Measurements from ENCODE around the gene ROBO2. TPM values are rescaled to one million over a fixed set of nuclear protein-coding genes. Genes with fewer than 3 reads are reported as not detected.

ROBO2 gene
- total and polyA plus RNA-seq, 12 donors: 0.04 to 3.5 (median 0.34) TPM; not detected in 3

- no peak for TF ChIP-seq CTCF (IDR thresholded peaks at IDR 0.05)
- no peak overlapping the region for H3K4me3 ChIP-seq
- DNase-seq: no peak
- peaks cover 0 to under 1% (median 0%) of the 10 kb centered on the region in 11 donors for H3K9me3 ChIP-seq
- no peaks in the 10 kb centered on the region for H3K4me1 ChIP-seq
- no peak for ATAC-seq
- intact Hi-C loops (cut with DNase I): no loop called here
- H3K27ac ChIP-seq: no peak overlapping the region
- H3K36me3 ChIP-seq: no peaks in the 10 kb centered on the region
- 90 to 94% methylated on average over 5 of the region's 5 CpGs for WGBS, 2 donors
- peaks cover 0 to 2% (median 0%) of the 10 kb centered on the region in 7 donors for H3K27me3 ChIP-seq
Observed at GRCh38 chr3:77051591-77051990, 11.7 kb downstream of the ROBO2 start.

- Histone ChIP-seq H3K27me3 (no peaks in the 10 kb centered on the region), H3K4me3 (no peak overlapping the region), H3K36me3 (no peaks in the 10 kb centered on the region), H3K9me3 (peaks cover 0 to 5% (median 0%) of the 10 kb centered on the region in 11 donors), H3K27ac (no peak overlapping the region), H3K4me1 (no peaks in the 10 kb centered on the region)
- WGBS, 2 donors: 77 to 84% methylated on average over 2 of the region's 2 CpGs
- DNase-seq (no peak), ATAC-seq (no peak)
- intact Hi-C loops (cut with DNase I): no loop called here
- no peak for TF ChIP-seq CTCF (IDR thresholded peaks at IDR 0.05)
Observed at GRCh38 chr3:77052051-77052501, 12.2 kb downstream of the ROBO2 start.

- no peaks in the 10 kb centered on the region for H3K36me3 ChIP-seq
- WGBS, 2 donors: 33 to 39% methylated on average over 2 of the region's 2 CpGs
- intact Hi-C loops (cut with DNase I): no loop called here
Observed at GRCh38 chr3:77052733-77053670, 13.1 kb downstream of the ROBO2 start.

GRCh38 chr3:77053795-77054194, 13.9 kb downstream of the ROBO2 start:
- H3K27me3 ChIP-seq: no peaks in the 10 kb centered on the region
- H3K4me1 ChIP-seq: no peaks in the 10 kb centered on the region
- intact Hi-C loops (cut with DNase I): no loop called here
- 71 to 74% methylated on average over 2 of the region's 2 CpGs for WGBS, 2 donors
- DNase-seq (no peak), ATAC-seq (no peak)
- H3K27ac ChIP-seq: no peak overlapping the region
- no peaks in the 10 kb centered on the region for H3K36me3 ChIP-seq
- H3K9me3 ChIP-seq: peaks cover 0 to 6% (median 0%) of the 10 kb centered on the region in 11 donors
- no peak for TF ChIP-seq CTCF (IDR thresholded peaks at IDR 0.05)
- H3K4me3 ChIP-seq: no peak overlapping the region

More at GRCh38 chr3:77052733-77053670, 13.1 kb downstream of the ROBO2 start:
- H3K27ac ChIP-seq: no peak overlapping the region
- ATAC-seq (no peak), DNase-seq (no peak)
- TF ChIP-seq CTCF (IDR thresholded peaks at IDR 0.05): no peak
- H3K4me1 ChIP-seq: no peaks in the 10 kb centered on the region
- H3K27me3 ChIP-seq: no peaks in the 10 kb centered on the region
- H3K4me3 ChIP-seq: no peak overlapping the region
- peaks cover 0 to 6% (median 0%) of the 10 kb centered on the region in 11 donors for H3K9me3 ChIP-seq
